HG03521 (cell line): ENCODE results near the gene IDH3G.

Experiments
- ATAC-seq: cut with Tn5 transposase; IDR thresholded peaks from one replicate; pipeline ENCODE4 v1.9.1; 2021; ENCODE audit warnings: mild to moderate bottlenecking, moderate library complexity; ENCODE audit not compliant: unreplicated experiment

Gene IDH3G

GRCh38 chrX:153816831-153817690 lies 22.9 kb upstream of the IDH3G start:
- no peak for ATAC-seq

- ATAC-seq, result no peak
These were observed 20.6 kb upstream of the IDH3G start for GRCh38 chrX:153814591-153815315.

- ATAC-seq, result no peak
These were observed 19.0 kb upstream of the IDH3G start for GRCh38 chrX:153813161-153813560.

GRCh38 chrX:153812220-153812619 lies 18.0 kb upstream of the IDH3G start:
- ATAC-seq, result no peak

GRCh38 chrX:153807976-153808375 lies 13.8 kb upstream of the IDH3G start:
- ATAC-seq, result no peak

GRCh38 chrX:153806999-153807575 lies 12.9 kb upstream of the IDH3G start:
- no peak for ATAC-seq

- ATAC-seq, result no peak
These were observed 11.3 kb upstream of the IDH3G start for GRCh38 chrX:153805436-153805835.

- ATAC-seq, result no peak
These were observed 10.4 kb upstream of the IDH3G start for GRCh38 chrX:153804621-153805020.

- ATAC-seq, result no peak
These were observed 10.0 kb upstream of the IDH3G start for GRCh38 chrX:153804100-153804595.

- ATAC-seq, result no peak
These were observed 9.3 kb upstream of the IDH3G start for GRCh38 chrX:153803211-153804099.

GRCh38 chrX:153802513-153803045 lies 8.4 kb upstream of the IDH3G start:
- ATAC-seq, result no peak

GRCh38 chrX:153801669-153802068 lies 7.5 kb upstream of the IDH3G start:
- ATAC-seq, result no peak

GRCh38 chrX:153800746-153801145 lies 6.6 kb upstream of the IDH3G start:
- ATAC-seq, result no peak

- ATAC-seq, result no peak
These were observed 6.1 kb upstream of the IDH3G start for GRCh38 chrX:153800177-153800722.

- no peak for ATAC-seq
These were observed 5.2 kb upstream of the IDH3G start for GRCh38 chrX:153799326-153799725.

GRCh38 chrX:153797415-153798015 lies 3.3 kb upstream of the IDH3G start:
- no peak for ATAC-seq

- no peak for ATAC-seq
These were observed 982 bp upstream of the IDH3G start for GRCh38 chrX:153794897-153795816.

GRCh38 chrX:153793291-153793690 lies 884 bp downstream of the IDH3G start:
- no peak for ATAC-seq

GRCh38 chrX:153792368-153792767 lies 1.8 kb downstream of the IDH3G start:
- ATAC-seq, result no peak
